Left renal pelvis (tissue), 4 donors: ENCODE data around the gene MELTF. TPM values are rescaled to one million over a fixed set of nuclear protein-coding genes. Genes with fewer than 3 reads are reported as not detected.

Experiments
- DNase-seq, 4 donors: peaks; one replicate each; pipeline ENCODE4 v3.0.0-alpha.2; 2013; ENCODE audit warnings: low read depth in 4 of 4, low spot score in 3 of 4
- polyA plus RNA-seq, 4 donors: library from polyadenylated mRNA; unstranded; fragments of 120-200 nt; gene quantifications; one replicate each; pipeline ENCODE4 v1.2.1, GENCODE V29; 2013; ENCODE audit not compliant: insufficient read length in 4 of 4

Gene MELTF
- polyA plus RNA-seq, 4 donors, result 1.9 to 5.5 (median 3.0) TPM

GRCh38 chr3:196995646-196996355, 33.8 kb downstream of the MELTF start:
- DNase-seq, result no peak

DNA sequence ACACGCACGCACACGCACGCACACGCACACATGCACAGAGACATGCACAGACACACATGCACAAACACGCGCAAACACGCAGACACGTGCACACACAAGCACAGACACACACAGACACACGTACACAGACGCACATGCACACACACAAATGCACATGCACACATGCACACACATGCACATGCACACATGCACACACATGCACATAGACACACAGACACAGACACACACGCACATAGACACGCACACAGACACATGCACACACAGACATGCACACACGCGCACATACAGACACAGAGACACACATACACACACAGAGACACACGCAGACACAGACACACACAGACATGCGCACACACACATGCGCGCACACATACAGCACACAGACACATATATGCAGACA, 34.6 kb downstream of the MELTF start:
- no peak for DNase-seq

- DNase-seq, result no peak
Measured at GRCh38 chr3:196994056-196994455, 35.6 kb downstream of the MELTF start.

- no peak for DNase-seq
Measured at GRCh38 chr3:196992461-196993065, 37.1 kb downstream of the MELTF start.

- no peak for DNase-seq
Measured at GRCh38 chr3:196991581-196992460, 37.8 kb downstream of the MELTF start.

DNA sequence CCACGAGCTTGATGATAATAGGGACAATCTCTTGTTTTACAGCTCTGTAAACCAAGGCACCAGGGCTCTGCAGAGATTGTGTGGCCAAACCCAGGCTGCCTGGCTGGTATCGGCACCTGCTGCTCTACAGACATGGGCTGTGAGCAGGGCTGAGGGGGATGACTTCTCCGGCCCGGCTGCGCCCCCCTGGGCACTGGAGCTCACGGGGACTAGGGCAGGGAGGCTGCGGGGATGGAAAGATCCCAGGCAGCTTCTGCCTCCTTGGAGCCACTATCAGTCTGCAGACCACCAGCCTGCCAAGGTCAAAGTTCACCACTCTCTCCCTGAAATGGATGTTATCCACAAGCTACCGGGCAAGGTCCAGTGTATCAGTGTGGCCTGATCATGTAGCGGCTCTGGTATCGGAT, 39.0 kb downstream of the MELTF start:
- no peak for DNase-seq

GRCh38 chr3:196989721-196990262, 39.8 kb downstream of the MELTF start:
- DNase-seq, result no peak

DNA sequence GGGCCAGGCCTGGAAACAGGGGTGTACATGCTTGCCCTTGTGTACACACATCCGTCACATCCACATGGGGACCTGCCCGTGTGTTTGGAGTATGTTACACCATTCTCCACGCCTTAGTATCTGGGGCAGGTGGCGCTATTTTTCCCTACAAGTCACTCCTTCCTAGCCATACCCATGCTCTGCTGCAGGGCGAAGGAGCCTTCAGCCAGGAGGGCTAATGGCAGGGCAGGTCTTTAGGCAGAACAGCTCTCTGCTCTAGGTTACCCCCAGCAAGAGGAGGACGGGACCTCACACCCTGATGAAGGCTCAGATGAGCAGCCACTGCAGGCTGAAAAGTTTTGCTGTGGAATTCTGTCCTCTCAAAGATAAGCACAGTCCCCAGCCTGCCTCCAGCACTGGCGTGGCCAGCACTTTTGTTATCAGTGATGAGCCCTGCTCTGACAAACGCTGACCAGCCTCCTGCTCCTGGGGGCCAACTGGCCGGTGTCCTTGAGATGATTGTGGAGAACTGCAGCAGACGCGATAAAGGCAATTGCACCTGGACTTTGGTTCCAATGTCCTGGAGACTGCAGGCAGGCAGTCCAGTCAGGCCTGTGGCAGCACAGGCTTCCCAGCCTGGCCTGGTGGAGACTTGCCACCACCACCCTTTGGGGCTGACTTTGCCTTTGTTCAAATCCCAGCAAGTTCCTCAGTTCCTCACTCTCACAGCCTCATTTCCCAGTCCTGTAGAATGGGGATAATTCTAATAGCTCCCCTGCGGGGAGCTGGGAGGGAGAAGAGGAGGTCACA, 41.2 kb downstream of the MELTF start:
- no peak for DNase-seq

- no peak for DNase-seq
Measured at GRCh38 chr3:196987022-196987421, 42.6 kb downstream of the MELTF start.

DNA sequence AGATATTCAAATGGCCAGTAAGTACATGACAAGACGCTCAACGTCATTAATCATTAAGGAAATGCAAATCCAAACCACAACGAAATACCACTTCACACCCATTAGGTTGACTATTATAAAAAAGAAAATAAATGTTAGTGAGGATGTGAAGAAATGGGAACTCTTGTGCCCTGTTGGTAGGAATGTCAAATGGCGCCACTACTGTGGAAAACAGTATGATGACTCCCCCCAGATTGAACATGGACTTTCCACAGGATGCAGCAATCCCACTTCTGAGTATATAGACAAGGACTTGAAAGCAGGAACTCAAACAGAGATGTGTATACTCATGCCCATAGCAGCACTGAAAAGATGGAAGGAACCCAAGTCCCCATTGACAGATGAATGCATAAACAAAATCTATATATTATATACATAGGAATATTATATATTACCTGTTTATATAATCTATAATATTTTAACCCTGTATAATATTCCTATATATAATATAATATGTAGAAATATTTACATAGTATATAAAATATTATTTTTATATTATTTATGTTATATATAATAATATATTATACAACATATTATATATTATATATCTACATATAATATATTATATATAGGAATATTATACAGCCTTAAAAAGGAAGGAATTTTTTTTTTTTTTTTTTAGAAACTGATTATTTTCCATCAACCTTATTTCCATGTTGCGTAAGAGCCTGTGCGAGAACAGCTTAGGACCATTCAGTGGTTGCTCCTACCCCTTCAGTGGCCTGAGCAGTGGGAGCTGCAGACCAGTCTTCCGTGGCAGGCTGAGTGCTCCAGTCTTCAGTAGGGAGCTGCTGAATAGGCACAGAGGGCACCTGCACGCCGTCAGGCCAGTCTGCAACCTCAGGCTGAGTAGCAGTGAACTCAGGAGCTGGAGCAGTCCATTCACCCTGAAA, 43.4 kb downstream of the MELTF start:
- DNase-seq, result no peak

- no peak for DNase-seq
Measured at GRCh38 chr3:196985298-196985697, 44.3 kb downstream of the MELTF start.

GRCh38 chr3:196983186-196983585, 46.4 kb downstream of the MELTF start:
- DNase-seq, result no peak

- DNase-seq, result no peak
Measured at GRCh38 chr3:196981657-196982056, 48.0 kb downstream of the MELTF start.

DNA sequence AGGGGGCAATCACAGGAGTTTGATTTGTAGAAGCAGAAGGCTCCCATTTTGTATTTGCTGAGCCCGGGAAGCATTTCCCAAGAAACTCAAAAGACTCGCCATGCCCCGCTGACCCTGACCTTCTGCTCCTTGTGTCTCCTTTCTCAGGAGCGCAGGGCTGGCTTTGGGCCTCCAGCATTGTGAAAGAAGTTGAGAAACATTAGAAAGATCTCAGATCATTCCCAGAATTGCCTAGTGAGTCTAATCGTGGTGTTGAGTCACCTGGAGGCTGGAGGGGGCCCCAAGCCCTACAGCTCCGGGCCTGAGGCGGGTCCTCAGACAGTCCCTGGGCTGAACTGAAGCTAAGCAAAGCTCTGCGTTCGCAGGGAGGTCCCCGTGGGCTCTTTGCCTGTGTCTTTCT, 50.1 kb downstream of the MELTF start:
- no peak for DNase-seq

DNA sequence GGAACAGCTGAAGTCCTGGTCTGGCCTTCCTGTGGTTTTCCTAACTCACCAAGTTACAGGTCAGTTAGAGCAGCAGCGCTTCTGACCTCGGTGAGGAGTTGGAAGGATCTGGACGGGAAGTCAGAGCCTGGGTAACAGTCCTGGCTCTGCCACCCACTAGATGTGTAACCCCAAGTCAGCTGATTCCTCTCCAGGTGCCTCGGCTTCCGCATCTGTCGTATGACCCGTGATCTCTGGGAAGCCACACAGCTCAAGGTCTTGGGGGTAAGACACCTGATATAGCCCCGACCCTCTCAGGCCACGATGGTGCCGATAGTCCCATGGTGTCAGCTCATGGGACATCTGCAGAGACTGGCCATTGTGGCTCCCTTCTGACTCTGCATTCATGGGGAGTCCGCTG, 52.7 kb downstream of the MELTF start:
- DNase-seq, result no peak

- DNase-seq, result no peak
Measured at GRCh38 chr3:196975349-196975748, 54.3 kb downstream of the MELTF start.

DNA sequence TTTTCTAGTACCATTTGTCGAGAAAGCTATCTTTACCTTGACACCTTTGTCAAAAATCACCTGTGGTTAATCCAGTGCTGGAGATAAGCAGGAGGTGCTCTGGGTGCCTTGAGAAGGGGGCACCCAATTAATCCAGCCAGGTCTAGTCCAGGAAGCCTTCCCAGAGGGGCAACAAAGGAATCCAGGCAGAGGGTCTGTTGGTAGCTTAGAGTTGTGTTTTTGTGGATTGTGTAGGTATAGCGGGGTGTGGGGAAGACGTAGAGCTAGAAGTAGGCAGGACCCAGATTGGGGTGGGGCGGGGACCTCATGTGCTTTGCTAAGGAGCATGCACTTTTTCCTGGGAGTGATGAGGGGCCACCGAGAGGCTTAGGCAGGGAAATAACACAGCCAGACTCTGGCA, 55.0 kb downstream of the MELTF start:
- no peak for DNase-seq

GRCh38 chr3:196971094-196971698, 58.4 kb downstream of the MELTF start:
- DNase-seq, result no peak

DNA sequence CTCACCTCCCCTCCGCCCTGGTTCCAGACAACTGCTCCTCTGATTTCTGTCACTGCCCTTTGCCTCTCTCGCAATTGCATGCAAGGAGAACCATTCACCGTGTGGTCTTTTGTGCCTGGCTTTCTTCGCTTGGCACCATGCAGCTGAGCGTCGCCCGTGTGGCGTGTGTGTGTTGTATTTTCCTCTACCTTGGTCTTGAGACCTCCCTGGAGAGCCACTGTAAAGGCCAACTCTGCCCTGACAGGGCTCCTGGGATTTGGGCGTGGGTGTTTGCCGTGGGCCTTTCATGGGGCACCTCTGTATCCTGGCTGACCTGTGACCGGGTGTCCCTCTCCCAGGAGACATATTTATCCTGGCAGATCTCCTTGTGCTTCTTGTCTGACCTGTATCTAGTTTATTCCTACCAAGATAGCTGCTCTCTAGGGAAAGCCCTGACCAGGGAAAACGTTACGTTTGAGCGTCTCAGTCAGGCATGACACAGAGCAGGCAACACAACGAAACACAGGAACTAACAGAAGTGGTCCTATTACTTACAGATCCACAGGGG, 59.0 kb downstream of the MELTF start:
- no peak for DNase-seq
